Amygdala (tissue), 56 donors: Measurements from ENCODE around the gene LOXHD1.

Experiments
- DNase-seq, 56 donors: peaks; one replicate each; lab custom pipeline; 2025; lab: John Stamatoyannopoulos, UW

The LOXHD1 gene

DNA sequence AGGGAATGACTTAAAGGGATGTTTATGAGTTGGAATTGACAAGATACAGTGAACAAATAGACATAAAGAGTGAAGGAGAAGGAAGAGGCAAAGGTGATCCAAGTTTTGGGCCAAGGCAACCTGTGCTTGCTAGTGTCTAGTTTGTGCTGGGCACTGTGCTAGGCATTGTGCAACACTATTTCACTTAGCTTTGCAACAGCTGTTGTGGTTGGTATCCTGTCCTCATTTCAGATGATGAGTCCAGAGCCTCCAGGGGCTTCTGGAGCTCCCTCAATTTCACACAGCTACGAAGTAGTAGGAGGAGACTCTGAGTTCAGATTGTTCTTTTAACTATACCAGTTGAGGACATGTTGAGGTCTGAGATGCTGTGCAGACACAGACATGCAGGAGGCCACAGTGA is 18.1 kb upstream of the LOXHD1 start:
- no peak for DNase-seq

DNA sequence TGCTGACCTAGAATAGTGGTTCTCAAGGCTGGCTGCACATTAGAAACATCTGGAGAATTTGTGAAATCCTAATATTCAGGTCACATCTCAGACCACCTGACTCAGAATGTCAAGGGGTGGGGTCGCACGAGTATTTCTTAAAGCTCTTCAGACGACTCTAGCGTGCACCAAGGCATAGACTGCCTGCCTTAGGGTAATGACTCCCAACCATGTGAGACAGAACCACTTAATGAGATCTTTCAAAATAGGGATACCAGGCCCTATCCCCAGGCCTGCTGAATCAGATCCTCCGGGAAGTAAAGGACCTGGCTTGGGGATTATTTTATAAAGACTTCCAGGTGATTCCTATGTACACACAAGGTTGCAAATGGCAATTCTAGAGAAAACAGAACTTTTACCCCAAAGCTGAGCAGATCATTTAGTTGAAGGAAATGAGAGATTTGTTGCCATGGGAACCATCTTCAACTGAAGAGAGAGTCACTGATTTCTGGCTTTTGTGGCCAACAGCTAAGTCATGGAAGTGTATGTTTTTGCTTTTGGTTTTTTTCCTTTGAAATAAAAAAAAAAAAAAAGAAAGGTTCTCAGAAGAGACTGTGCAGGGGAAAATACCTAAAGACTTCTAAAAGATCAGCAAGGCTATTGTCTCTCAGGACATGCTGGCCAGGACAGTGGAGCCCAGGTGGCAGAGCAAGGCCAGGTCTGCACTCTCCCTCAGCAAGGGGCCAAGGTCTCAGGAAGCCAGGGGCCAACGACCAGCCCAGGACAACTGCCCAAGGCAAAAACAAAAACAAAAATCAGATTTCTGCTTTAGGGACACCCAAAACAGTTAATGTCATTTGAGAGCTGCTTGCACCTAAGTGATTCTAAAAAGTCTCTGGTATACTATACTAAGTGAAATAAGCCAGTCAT is 15.3 kb upstream of the LOXHD1 start:
- no peak for DNase-seq

DNA sequence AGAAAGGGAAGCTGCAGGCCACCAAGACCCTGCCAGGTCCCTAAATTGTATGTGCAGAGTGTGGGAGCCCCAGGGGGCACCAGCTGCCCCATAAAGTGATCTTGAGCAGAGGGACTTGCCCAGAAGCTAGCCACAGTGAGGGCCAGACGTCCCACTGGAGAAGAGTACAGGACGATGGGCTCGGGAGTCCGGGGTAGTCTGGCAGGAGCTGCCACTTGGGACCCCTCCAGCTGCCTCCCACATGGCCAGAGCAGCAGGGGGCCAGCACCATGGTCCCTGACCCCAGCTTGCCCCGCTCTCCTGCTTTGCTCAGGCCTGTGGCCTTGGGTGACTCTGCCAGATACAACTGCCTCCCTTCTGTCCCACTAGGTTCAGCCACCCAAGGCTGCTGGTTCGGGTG is 11.7 kb upstream of the LOXHD1 start:
- no peak for DNase-seq

DNA sequence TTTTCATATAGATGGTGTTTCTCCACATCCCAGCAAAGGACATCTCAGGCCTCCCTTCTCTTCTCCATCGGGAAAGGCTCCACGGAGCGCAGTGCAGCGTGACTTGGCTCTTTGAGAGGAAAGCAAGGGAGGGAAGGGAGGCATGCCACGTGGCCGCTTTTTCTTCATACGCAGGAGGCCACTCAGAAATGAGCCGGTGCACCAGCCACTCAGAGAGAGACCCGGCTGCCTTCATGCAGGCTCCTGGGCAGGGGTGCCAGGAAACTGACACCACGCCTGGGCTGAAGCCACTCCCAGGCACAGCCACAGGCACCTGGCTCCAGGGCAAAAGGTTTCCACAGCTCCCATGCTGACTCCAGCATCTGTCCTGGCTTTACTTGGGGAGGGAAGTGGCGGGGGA is 11.1 kb upstream of the LOXHD1 start:
- DNase-seq: peak in 1 of 56 donors; percentile 11

DNA sequence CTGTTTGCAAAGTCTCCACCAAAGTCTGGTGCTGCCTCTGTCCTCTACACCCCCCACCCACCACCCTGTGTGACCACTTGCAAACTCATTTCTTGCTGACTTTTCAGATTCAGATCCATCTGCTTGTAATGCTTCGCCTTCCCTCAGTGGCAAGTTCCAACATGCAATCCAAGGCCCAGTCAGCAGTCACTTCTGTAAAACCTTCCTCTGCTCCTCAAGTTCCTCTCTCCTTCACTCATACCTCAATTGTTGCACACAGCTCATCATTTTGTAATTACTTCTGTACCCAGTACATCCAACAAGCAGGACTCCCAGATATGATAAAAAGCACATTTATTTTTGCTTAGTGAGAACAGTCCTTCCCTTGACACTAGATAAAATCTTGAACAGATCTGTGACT is 6.5 kb upstream of the LOXHD1 start:
- no peak for DNase-seq

DNA sequence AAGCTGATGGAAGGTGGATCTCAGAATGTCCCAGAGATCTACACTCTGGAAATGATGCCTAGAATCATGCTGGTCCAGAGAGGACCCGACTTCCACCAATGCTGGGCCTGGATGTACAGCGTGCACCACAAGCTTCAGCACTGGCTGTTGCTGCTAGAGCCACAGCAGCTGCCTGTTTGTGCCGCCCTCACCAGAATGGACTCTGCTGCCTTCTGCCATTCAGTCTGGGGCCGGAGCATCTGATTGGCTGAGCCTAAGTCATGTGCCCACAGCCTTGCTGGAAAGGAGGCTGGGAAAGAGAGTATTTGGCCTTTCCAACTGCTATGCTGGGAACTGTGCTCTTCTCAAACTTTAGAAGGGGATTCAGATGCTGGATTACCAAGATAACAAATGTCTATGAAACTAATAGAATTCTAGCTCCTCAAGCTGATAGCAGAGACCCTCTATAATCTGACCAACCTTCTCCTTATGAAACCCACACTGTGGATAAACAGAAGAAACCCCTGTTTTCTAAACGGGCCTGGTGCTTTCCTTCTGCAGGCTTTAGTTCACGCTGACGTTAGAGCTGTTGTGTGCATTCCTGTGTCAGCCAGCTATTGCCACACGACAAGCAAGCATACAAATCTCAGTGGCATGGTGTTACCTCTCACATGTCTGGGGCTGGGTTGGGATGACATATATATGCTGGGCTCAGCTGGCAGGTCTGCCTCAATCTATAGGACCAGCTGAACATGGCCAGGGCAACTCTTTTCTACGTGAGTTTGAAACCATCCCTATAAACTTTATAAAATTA is 4.1 kb upstream of the LOXHD1 start:
- peak in 55 of 56 donors; percentile 9 to 92 (median 71) for DNase-seq

DNA sequence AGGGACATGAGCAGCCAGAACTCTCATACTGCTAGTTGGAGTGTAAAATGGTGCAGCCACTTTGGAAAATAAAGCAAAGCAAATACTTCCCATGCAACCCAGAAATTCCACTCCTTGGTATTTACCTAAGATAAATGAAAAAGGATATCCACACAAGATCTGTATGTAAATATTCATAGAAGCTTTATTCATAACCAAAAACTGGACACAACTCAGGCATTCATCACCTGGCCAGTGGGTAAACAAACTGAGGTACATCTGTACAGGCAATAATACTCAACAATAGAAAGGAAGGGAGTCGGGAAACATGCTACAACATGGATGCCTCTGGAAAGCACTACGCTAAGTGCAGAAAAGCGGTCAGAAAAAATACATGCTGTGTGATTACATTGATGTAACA is 2.5 kb upstream of the LOXHD1 start:
- DNase-seq: no peak

DNA sequence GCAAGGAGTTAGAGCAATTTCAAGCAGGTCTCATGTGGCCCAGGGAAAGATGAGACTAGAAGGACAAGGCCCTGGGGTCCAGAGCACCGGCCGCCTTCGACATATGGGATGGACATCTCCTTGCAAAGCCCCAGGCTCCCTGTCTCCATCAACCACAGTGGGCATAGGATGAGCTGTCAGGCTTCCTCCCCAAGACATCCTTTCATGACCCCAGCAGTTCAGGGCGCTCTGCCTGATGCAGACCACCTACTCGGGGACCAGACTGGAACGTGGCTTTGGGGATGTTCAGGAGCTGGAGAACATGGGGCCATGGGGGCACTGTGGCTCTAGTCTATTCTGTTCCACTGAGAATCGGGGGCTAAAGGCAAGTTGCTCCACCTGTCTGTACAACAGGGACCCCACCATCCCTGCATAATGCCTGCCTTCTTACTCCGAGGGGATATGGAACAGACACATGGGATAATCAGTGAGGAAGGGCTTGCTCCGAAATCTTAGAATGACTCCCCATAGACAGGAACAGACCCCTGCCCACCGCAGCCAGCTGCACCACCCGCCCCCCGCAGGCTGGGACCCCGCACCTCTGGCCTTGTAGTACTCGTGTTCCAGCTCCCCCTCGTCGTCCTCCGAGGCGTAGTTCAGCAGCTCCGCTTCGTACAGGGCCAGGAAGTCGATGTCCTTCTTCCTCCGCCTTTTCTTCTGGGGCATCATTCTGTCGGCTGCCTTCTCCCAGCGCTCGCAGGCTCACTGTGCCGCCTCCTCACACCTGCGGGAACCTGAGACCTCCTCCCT is 500 bp downstream of the LOXHD1 start:
- DNase-seq: no peak

DNA sequence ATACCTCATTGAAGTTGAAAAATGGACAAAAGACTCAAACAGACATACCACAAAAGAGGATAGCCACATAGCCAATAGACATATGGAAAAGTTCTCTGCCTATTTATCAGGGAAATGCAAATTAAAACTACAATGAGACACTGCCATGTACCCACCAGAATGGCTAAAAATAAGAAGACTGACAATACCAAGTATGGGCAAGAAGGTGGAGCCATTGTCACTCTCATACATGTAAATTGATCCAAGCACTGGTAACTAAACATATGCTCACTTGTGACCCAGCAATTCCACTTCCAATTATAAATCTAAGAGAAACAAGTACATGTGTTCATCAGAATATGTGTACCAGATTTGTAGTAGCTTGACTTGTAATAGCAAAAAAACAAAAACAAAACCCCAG is 4.6 kb downstream of the LOXHD1 start:
- no peak for DNase-seq

DNA sequence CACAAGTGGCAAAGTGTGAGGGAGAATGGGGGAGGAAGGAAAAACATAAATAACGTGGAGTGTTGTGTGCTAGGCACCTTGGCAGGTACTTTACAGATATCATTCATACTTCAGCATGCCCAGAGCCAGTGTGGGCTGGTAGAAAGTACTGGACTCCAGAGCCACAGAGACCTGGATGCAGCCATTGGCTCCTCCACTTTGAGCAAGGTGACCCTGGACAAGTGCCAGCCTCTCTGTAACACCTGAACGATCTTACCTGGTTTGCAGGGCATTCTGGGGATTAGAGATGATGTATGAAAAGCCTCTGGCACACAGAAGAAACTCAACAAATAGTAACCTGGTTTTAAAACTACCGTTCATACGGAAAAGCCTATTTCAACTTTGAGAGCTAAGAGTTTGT is 6.3 kb downstream of the LOXHD1 start:
- DNase-seq: no peak

DNA sequence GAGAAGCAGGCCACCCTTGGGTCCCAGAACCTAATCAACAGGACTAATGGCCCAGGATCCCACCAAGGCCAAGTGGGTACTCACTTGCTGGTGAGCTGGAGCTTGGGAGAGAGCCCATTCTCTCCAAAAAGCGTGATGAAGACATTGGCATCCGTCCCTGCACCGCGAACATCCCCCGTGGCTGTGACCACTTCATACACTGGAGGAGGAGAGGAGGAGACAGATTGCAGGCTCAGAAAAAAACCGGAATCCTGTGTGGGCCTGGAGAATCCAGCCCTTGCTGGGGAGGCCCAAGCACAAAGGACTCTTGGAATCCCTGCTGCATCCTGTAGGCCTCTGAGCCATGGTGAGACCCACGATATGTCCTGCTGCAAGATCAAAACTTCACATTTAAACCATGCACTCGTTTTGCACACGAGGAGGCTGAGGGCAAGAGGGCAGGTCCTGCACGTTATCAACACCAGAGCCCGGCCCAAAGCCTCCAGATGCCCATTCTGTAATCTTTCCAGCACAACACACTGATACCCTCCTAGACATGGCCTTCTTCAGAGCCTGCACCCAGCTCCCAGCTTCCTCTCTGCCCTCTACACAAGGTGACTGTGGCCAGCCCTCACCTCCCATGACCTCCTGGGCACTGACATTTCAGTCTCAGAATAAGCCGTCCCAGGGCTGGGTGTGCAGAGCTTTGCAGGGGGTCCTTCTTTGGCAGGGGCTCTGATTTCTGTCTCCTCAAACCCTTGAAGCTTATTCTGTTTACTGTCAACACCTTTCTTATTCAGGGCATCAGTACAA is 7.8 kb downstream of the LOXHD1 start:
- DNase-seq: no peak

DNA sequence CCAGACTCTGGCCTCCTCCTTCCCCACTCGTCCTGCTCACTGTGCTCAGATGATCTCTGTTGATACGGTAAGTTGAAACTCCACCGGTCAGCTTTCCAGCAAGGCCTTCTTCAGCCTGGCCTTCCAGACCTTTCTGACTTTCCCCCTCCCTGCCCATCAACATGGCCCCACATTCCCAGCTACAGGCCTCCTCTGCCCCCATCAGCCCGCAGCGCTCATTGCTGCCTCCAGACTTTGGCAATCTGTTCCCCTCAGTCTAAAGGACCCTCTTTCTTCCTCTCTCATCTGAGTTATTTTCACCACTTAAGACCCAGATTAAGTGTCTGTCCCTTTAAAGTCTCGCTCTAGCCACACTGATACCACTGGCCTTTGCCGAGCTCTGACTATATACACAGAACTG is 10.6 kb downstream of the LOXHD1 start:
- no peak for DNase-seq

DNA sequence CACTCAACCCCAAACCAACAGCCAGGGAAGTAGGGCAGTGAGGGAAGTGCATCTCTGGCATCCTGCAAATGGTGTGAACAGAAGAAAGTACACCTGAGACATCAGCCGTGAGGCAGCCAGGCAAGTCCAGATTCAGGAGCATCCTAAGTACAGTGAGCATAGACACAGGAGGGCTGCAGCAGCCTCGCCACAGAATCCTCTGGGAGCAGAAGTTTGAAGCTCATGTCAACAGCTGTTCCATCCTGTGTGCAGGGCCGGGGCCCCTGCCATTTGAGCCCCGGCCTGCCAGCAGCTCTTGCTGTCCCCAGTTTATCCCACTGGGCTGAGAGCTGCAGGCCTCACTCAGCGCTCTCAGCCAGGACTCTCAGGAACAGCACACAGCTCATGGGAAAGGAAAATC is 14.5 kb downstream of the LOXHD1 start:
- DNase-seq: no peak

DNA sequence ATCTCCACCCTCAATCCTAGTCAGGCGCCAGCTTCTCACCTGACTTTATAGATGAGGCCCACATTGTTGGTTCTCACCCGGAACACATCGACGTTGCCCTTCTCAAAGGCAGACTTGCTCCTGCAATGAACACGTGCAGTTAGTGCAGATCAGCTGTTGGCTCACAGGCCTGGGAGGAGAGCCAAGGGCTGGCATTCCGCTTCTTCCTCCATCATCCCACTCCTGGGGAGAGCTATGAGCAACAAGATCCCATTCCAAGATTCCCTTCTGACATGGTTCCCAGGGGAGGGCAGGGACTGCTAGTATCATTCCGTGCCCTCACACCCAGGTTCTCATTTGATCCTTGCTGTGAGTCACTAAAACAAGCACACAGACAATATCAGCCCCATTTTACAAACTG is 15.1 kb downstream of the LOXHD1 start:
- no peak for DNase-seq

DNA sequence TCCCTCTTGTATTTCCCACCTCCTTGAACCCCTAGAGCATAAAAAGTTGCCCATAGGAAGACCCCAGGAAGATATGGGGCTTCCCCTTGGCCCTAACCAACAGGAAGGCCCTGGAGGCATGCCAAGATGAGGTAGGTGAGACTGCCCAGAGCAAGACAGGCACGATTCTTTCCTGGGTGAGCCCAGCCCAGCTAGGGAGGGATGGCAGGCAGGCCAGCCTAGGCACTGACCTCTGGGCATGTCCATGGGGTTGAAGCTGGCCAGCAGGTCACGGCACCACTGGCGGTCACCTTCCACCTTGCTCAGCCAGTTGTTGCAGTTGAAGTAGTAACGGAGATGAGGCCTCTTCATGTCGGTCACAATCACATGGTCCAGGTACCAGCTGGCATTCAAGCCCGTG is 17.6 kb downstream of the LOXHD1 start:
- no peak for DNase-seq

DNA sequence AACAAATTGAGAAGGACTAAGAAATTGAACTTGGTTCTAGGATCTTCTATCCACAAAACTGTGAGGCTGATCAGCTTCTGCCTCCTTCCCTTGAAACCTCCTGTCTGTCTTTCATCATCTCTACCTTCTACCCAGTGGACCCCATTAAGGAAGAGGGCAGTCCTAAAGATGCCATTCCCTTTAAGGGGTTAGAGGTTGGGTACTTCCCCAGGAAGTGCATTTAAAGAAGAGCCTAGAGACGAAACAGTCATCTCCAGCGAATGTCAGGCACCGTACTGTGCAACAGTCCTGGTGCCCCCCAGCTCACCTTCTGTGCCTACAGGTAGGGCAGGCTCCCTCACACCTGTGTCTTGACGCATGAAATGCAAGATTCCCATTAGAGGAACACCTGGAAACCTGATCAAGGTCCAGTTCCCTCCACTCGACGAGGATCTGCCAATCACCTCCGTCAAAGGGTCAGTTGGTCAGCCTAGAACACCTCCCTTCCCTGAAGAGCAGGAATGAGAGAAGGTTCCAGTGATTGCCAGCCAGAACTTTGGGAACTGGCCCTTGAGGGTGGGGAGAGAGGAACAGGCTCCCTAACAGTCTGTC is 20.9 kb downstream of the LOXHD1 start:
- no peak for DNase-seq

DNA sequence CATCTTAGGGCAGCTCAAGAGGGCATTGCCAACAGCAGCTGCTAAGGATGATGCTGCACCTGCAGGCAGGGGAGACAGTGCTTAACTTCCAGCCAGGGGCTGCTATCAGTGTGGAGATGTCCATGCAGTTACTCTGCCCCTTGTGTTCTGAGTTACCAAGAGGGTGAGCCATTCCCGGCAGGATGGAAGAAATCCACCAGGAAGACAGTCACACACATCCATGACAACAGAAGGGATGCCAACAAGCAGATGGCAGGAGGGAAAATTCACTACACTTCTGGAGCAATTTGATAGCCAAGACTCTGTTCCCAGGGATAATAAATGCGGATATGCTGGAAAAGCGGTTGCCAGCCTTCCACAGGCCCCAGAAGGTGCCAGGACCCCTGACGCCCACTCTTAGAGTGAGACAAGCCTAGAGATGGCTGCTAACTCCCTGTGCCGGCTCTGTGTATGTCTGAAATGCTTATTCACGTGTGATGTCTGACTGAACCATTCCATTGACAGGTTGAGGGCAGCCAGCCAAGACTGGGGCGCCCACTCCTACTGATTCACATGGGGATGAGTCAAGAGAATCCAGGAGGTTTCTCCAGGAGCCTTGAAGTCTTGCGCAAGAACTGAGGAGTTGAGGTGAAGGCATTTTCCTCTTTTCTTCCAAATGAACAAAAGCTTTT is 24.5 kb downstream of the LOXHD1 start:
- DNase-seq: peak in 31 of 56 donors; percentile 6 to 80 (median 35)

DNA sequence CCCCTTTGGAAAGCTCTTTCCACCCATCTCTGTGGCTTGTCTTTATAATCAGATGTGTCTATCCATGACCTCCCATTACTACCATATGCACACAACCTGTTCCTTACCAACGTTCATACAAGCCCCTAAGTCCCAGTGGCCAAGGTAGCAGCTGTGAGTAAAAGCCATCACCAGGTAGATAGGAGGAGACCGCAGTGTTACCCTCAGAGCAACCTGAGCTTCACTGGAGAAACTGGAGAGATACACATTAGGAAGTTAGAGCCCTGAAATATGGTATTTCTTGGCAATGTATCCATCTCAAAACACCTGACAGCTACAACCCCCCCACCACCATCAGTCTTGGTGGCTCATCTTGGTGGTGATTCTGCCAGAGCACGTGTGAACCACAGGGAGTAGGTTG is 26.0 kb downstream of the LOXHD1 start:
- DNase-seq: no peak

DNA sequence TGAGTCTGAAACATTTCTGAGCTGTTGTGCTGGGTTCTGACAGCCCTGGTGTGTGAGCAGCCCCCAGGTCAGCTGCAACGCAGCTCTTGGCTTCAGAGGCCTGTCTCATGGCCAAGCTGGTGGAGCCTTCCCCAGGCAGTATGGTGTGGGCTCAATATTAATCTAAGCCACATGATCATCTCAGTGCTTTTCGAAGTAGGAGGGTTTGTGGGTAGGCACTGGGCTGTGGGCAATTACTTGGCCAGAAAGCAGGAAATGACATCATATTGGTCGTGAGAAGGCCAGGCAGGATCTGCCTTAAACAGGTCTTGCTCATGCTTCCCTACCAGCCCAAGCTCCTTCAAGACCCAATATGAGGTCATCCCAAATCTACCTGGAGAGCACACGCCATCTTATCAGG is 26.9 kb downstream of the LOXHD1 start:
- no peak for DNase-seq
